ENCODE measurements around the gene ASPSCR1. TPM values are rescaled to one million over a fixed set of nuclear protein-coding genes. Genes with fewer than 3 reads are reported as not detected.

Gene ASPSCR1
- total and polyA plus RNA-seq, 9 of the 15 experiments (the other 6 are each of a cell fraction or from before 2014, with no cell fraction given) = 0.90 to 36.9 (median 11.6) TPM

- TF ChIP-seq, protein P1, sequence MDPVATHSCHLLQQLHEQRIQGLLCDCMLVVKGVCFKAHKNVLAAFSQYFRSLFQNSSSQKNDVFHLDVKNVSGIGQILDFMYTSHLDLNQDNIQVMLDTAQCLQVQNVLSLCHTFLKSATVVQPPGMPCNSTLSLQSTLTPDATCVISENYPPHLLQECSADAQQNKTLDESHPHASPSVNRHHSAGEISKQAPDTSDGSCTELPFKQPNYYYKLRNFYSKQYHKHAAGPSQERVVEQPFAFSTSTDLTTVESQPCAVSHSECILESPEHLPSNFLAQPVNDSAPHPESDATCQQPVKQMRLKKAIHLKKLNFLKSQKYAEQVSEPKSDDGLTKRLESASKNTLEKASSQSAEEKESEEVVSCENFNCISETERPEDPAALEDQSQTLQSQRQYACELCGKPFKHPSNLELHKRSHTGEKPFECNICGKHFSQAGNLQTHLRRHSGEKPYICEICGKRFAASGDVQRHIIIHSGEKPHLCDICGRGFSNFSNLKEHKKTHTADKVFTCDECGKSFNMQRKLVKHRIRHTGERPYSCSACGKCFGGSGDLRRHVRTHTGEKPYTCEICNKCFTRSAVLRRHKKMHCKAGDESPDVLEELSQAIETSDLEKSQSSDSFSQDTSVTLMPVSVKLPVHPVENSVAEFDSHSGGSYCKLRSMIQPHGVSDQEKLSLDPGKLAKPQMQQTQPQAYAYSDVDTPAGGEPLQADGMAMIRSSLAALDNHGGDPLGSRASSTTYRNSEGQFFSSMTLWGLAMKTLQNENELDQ (CRISPR knock-in tag; IDR thresholded peaks at IDR 0.05; ENCODE audit: borderline replicate concordance) = no peak
- no peak for TF ChIP-seq GABPB1 (CRISPR knock-in tag; IDR thresholded peaks at IDR 0.05)
- 0 out of 2 replicates have a peak, but pooled peaks have one; percentile 40 for TF ChIP-seq ZBTB7A (IDR thresholded peaks at IDR 0.05; ENCODE audit: borderline replicate concordance, control insufficient read depth, low read depth, low read length)
- TF ChIP-seq, protein P2, sequence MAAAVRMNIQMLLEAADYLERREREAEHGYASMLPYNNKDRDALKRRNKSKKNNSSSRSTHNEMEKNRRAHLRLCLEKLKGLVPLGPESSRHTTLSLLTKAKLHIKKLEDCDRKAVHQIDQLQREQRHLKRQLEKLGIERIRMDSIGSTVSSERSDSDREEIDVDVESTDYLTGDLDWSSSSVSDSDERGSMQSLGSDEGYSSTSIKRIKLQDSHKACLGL (CRISPR knock-in tag; IDR thresholded peaks at IDR 0.05; ENCODE audit: borderline replicate concordance, poor library complexity, severe bottlenecking) = no peak
- TF ChIP-seq, protein P3, sequence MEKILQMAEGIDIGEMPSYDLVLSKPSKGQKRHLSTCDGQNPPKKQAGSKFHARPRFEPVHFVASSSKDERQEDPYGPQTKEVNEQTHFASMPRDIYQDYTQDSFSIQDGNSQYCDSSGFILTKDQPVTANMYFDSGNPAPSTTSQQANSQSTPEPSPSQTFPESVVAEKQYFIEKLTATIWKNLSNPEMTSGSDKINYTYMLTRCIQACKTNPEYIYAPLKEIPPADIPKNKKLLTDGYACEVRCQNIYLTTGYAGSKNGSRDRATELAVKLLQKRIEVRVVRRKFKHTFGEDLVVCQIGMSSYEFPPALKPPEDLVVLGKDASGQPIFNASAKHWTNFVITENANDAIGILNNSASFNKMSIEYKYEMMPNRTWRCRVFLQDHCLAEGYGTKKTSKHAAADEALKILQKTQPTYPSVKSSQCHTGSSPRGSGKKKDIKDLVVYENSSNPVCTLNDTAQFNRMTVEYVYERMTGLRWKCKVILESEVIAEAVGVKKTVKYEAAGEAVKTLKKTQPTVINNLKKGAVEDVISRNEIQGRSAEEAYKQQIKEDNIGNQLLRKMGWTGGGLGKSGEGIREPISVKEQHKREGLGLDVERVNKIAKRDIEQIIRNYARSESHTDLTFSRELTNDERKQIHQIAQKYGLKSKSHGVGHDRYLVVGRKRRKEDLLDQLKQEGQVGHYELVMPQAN (IDR thresholded peaks at IDR 0.05; ENCODE audit: borderline replicate concordance) = no peak
- TF ChIP-seq STAT5A (IDR thresholded peaks at IDR 0.05; ENCODE audit: borderline replicate concordance, low read length) = no peak
- TF ChIP-seq SRSF9 (IDR thresholded peaks at IDR 0.05; ENCODE audit: borderline replicate concordance, low read depth, low read length) = no peak
- TF ChIP-seq CBX5 (IDR thresholded peaks at IDR 0.05; ENCODE audit: borderline replicate concordance, low read depth) = no peak
- TF ChIP-seq POU5F1 (IDR thresholded peaks at IDR 0.05; ENCODE audit: borderline replicate concordance, low read depth, low read length, partially characterized antibody) = no peak
- TF ChIP-seq SIN3B (IDR thresholded peaks at IDR 0.05; ENCODE audit: low read depth) = no peak
- peak; percentile 82 for TF ChIP-seq POLR2AphosphoS2 (IDR thresholded peaks at IDR 0.05; ENCODE audit: low read length)
- 0 out of 2 replicates have a peak, but pooled peaks have one; percentile 29 for TF ChIP-seq RBFOX2 (IDR thresholded peaks at IDR 0.05; ENCODE audit: low read depth, low read length)
- TF ChIP-seq, protein P4, sequence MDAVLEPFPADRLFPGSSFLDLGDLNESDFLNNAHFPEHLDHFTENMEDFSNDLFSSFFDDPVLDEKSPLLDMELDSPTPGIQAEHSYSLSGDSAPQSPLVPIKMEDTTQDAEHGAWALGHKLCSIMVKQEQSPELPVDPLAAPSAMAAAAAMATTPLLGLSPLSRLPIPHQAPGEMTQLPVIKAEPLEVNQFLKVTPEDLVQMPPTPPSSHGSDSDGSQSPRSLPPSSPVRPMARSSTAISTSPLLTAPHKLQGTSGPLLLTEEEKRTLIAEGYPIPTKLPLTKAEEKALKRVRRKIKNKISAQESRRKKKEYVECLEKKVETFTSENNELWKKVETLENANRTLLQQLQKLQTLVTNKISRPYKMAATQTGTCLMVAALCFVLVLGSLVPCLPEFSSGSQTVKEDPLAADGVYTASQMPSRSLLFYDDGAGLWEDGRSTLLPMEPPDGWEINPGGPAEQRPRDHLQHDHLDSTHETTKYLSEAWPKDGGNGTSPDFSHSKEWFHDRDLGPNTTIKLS (IDR thresholded peaks at IDR 0.05; ENCODE audit: borderline replicate concordance, low read depth) = no peak
- no peak for TF ChIP-seq SNRNP70 (optimal IDR thresholded peaks at IDR 0.05; ENCODE audit: low read depth, low read length)
- TF ChIP-seq RAD51 (IDR thresholded peaks at IDR 0.05; ENCODE audit: borderline replicate concordance, low read depth) = no peak
- TF ChIP-seq HDAC8 (tag; IDR thresholded peaks at IDR 0.05) = no peak
- TF ChIP-seq LCOR (CRISPR knock-in tag; IDR thresholded peaks at IDR 0.05) = 0 out of 2 replicates have a peak, but pooled peaks have one; percentile 8
- TF ChIP-seq SMAD2 (IDR thresholded peaks at IDR 0.05; ENCODE audit: low read depth, low read length) = no peak
- TF ChIP-seq, protein P5, sequence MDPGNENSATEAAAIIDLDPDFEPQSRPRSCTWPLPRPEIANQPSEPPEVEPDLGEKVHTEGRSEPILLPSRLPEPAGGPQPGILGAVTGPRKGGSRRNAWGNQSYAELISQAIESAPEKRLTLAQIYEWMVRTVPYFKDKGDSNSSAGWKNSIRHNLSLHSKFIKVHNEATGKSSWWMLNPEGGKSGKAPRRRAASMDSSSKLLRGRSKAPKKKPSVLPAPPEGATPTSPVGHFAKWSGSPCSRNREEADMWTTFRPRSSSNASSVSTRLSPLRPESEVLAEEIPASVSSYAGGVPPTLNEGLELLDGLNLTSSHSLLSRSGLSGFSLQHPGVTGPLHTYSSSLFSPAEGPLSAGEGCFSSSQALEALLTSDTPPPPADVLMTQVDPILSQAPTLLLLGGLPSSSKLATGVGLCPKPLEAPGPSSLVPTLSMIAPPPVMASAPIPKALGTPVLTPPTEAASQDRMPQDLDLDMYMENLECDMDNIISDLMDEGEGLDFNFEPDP (CRISPR knock-in tag; IDR thresholded peaks at IDR 0.05) = no peak
Observed at GRCh38 chr17:81931557-81932332, 45.7 kb upstream of the ASPSCR1 start (continued).

Data from K562 (cell line).